OCI-LY3 (cell line): ENCODE measurements around the gene PYGB.

Experiments used
- CTCF ChIP-seq: fragments of 200-600, 300-600 bp; sonication (generic); IDR thresholded peaks from 2 replicates; pipeline ENCODE4 v1.5.1; 2014; ENCODE audit warnings: antibody characterized with exemption, low read length, low read depth
- EZH2phosphoT487 ChIP-seq: fragments of 200-600 bp; shearing (Covaris generic); IDR thresholded peaks from 2 replicates; pipeline ENCODE4 v1.6.1; 2018; ENCODE audit warnings: antibody characterized with exemption, mixed run types, low read depth

DNA sequence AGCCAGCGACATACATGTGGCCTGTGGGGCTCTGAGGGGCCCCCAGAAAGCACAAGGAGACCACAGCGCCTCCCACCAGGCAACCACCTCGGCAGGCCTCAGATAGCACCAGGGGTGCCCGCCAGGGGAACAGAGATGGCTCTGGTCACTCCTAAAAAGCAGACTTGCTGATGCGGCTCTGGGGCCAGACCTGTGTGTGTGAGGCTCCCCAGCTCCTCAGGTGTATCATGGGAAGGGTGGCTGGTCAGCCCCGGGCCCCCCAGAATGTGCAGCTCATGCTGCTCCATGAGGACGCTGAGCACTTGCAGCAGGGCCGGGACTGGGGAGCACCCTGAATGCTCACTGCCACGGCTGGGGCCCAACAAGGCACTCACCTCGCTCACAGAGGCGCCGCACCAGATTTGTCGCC is 60.2 kb downstream of the PYGB start:
- TF ChIP-seq CTCF (no peak), EZH2phosphoT487 (no peak)
